Thyroid gland (tissue), 4 donors: Measurements from ENCODE around the gene ASCL5. TPM values are rescaled to one million over a fixed set of nuclear protein-coding genes. Genes with fewer than 3 reads are reported as not detected.

Experiments used
- DNase-seq, 2 donors: peaks; one replicate each; pipeline ENCODE4 v3.0.0-alpha.2; 2019
- H3K27ac ChIP-seq, 3 donors: fragments of 200-600 bp; sonication (generic); 1 replicate in 2 of 3; 2 replicates in 1 of 3; pipeline ENCODE4 v1.5.1; 2016 to 2019; ENCODE audit warnings: mild to moderate bottlenecking in 1 of 3, moderate library complexity in 1 of 3
- H3K27me3 ChIP-seq: fragments of 200-600 bp; sonication (generic); one replicate; pipeline ENCODE4 v1.5.1; 2019
- H3K36me3 ChIP-seq, 2 donors: fragments of 200-600 bp; sonication (generic); one replicate each; pipeline ENCODE4 v1.5.1; 2016 to 2019
- H3K4me1 ChIP-seq, 2 donors: fragments of 200-600 bp; sonication (generic); one replicate each; pipeline ENCODE4 v1.5.1; 2017 to 2019
- H3K4me3 ChIP-seq, 3 donors: fragments of 200-600 bp; sonication (generic); replicated peaks in 1 of 3; 1 replicate in 2 of 3; 2 replicates in 1 of 3; pipeline ENCODE4 v1.5.1; 2016; ENCODE audit warnings: mild to moderate bottlenecking in 1 of 3
- H3K9me3 ChIP-seq: fragments of 200-600 bp; sonication (generic); one replicate; pipeline ENCODE4 v1.5.1; 2017
- CTCF ChIP-seq, 6 experiments: fragments of 200-600 bp in 3 of 6; fragments of 450-650 bp in 3 of 6; sonication (generic) in 3 of 6; IDR thresholded peaks; one replicate each; pipeline ENCODE4 v1.5.1; 2016 to 2019; ENCODE audit warnings: antibody characterized with exemption in 6 of 6, mild to moderate bottlenecking in 2 of 6, inconsistent platforms in 1 of 6, moderate library complexity in 1 of 6
- POLR2A ChIP-seq, 2 donors: fragments of 450-650 bp; IDR thresholded peaks; one replicate each; pipeline ENCODE4 v1.6.1; 2017; ENCODE audit warnings: antibody characterized with exemption in 2 of 2, mild to moderate bottlenecking in 2 of 2, moderate library complexity in 1 of 2
- WGBS, 2 donors: methylation state at CpG; one replicate each; pipeline ENCODE4 v1.1.5; 2017; 5-methylcytosine and 5-hydroxymethylcytosine counted together
- intact Hi-C: fragments of 100-400 bp; cut with DNase I; formaldehyde crosslinking; loops from one replicate; pipeline ENCODE4 v1.15.1; 2023
- total RNA-seq, 4 donors: library from RNA; depleted of rRNA; stranded (reverse); fragments of >200 nt; gene quantifications; one replicate each; pipeline ENCODE4 v1.2.3, GENCODE V29; 2016

The ASCL5 gene
- total RNA-seq, 4 donors from 2014 or later = not detected

GRCh38 chr1:201140235-201140940 is 13.4 kb upstream of the ASCL5 start:
- 85% methylated on average over 10 of the region's 10 CpGs for WGBS, 2 donors
- no peaks in the 10 kb centered on the region for H3K27me3 ChIP-seq
- DNase-seq = no peak
- no peak for TF ChIP-seq POLR2A (IDR thresholded peaks at IDR 0.05)
- TF ChIP-seq CTCF (IDR thresholded peaks at IDR 0.05) = no peak
- H3K4me1 ChIP-seq = no peaks in the 10 kb centered on the region
- no peak overlapping the region for H3K27ac ChIP-seq
- H3K36me3 ChIP-seq = peaks cover 25 to 39% of the 10 kb centered on the region in 2 donors
- intact Hi-C loops = no loop called here
- H3K9me3 ChIP-seq = no peaks in the 10 kb centered on the region
- H3K4me3 ChIP-seq = no peak overlapping the region

GRCh38 chr1:201139756-201140155 is 12.8 kb upstream of the ASCL5 start:
- TF ChIP-seq CTCF (IDR thresholded peaks at IDR 0.05) = no peak
- TF ChIP-seq POLR2A (IDR thresholded peaks at IDR 0.05) = no peak
- DNase-seq = no peak
- Histone ChIP-seq H3K36me3 (peaks cover 27 to 39% of the 10 kb centered on the region in 2 donors), H3K27ac (no peak overlapping the region), H3K9me3 (no peaks in the 10 kb centered on the region), H3K27me3 (no peaks in the 10 kb centered on the region), H3K4me1 (no peaks in the 10 kb centered on the region), H3K4me3 (no peak overlapping the region)
- WGBS, 2 donors = 94 to 95% methylated on average over 9 of the region's 9 CpGs
- intact Hi-C loops = no loop called here

- Histone ChIP-seq H3K27ac (no peak overlapping the region), H3K4me1 (no peaks in the 10 kb centered on the region), H3K36me3 (peaks cover 30 to 36% of the 10 kb centered on the region in 2 donors), H3K9me3 (no peaks in the 10 kb centered on the region), H3K4me3 (no peak overlapping the region), H3K27me3 (no peaks in the 10 kb centered on the region)
- DNase-seq = no peak
- intact Hi-C loops = no loop called here
- no peak for TF ChIP-seq CTCF (IDR thresholded peaks at IDR 0.05)
- no peak for TF ChIP-seq POLR2A (IDR thresholded peaks at IDR 0.05)
- WGBS, 2 donors = 97 to 100% methylated on average over 5 of the region's 5 CpGs
Measured at GRCh38 chr1:201139306-201139705, 12.3 kb upstream of the ASCL5 start.

- DNase-seq = no peak
- TF ChIP-seq CTCF (IDR thresholded peaks at IDR 0.05) (no peak), POLR2A (IDR thresholded peaks at IDR 0.05) (no peak)
- 73 to 82% methylated on average over 5 to 6 of the region's 6 CpGs for WGBS, 2 donors
- intact Hi-C loops = no loop called here
- Histone ChIP-seq H3K36me3 (peaks cover 25 to 28% of the 10 kb centered on the region in 2 donors), H3K27me3 (no peaks in the 10 kb centered on the region), H3K4me3 (no peak overlapping the region), H3K9me3 (no peaks in the 10 kb centered on the region), H3K27ac (no peak overlapping the region), H3K4me1 (no peaks in the 10 kb centered on the region)
Measured at GRCh38 chr1:201138311-201138840, 11.4 kb upstream of the ASCL5 start.

GRCh38 chr1:201137579-201138310 is 10.8 kb upstream of the ASCL5 start:
- TF ChIP-seq POLR2A (IDR thresholded peaks at IDR 0.05) = no peak
- TF ChIP-seq CTCF (IDR thresholded peaks at IDR 0.05) = no peak
- intact Hi-C loops = no loop called here
- Histone ChIP-seq H3K27ac (no peak overlapping the region), H3K27me3 (no peaks in the 10 kb centered on the region), H3K4me3 (no peak overlapping the region), H3K9me3 (no peaks in the 10 kb centered on the region), H3K4me1 (no peaks in the 10 kb centered on the region), H3K36me3 (peaks cover 18 to 24% of the 10 kb centered on the region in 2 donors)
- WGBS, 2 donors = 79 to 81% methylated on average over 6 of the region's 6 CpGs
- DNase-seq = peak; percentile 22 to 37
